Testis (tissue), 3 donors: ENCODE data around the gene ANAPC2. TPM values are rescaled to one million over a fixed set of nuclear protein-coding genes. Genes with fewer than 3 reads are reported as not detected.

Experiments
- DNase-seq: peaks from one replicate; pipeline ENCODE4 v3.0.0-alpha.2; 2019
- H3K27ac ChIP-seq, 2 donors: fragments of 200-600 bp; sonication (generic); one replicate each; pipeline ENCODE4 v1.5.1; 2019
- H3K27me3 ChIP-seq: fragments of 200-600 bp; sonication (generic); one replicate; pipeline ENCODE4 v1.5.1; 2019
- H3K36me3 ChIP-seq: fragments of 200-600 bp; sonication (generic); one replicate; pipeline ENCODE4 v1.5.1; 2017; ENCODE audit warnings: low read depth; ENCODE audit errors: missing control alignments
- H3K4me1 ChIP-seq: fragments of 200-600 bp; sonication (generic); one replicate; pipeline ENCODE4 v1.5.1; 2019
- H3K4me3 ChIP-seq, 2 donors: fragments of 200-600 bp; sonication (generic); one replicate each; pipeline ENCODE4 v1.5.1; 2017 to 2019
- H3K9me3 ChIP-seq: fragments of 200-600 bp; sonication (generic); one replicate; pipeline ENCODE4 v1.5.1; 2017
- CTCF ChIP-seq, 3 experiments: fragments of 450-650 bp in 2 of 3; fragments of 200-600 bp in 1 of 3; sonication (generic) in 1 of 3; IDR thresholded peaks; one replicate each; pipeline ENCODE4 v1.5.1; 2016 to 2019; ENCODE audit warnings: antibody characterized with exemption in 3 of 3, mild to moderate bottlenecking in 2 of 3, moderate library complexity in 1 of 3
- POLR2A ChIP-seq: fragments of 450-650 bp; IDR thresholded peaks from one replicate; pipeline ENCODE4 v1.6.1; 2017; ENCODE audit warnings: antibody characterized with exemption, mild to moderate bottlenecking, moderate library complexity
- WGBS, 2 donors: methylation state at CpG; one replicate each; pipeline ENCODE4 v1.1.5; 2018; 5-methylcytosine and 5-hydroxymethylcytosine counted together
- intact Hi-C: fragments of 100-400 bp; cut with DNase I; formaldehyde crosslinking; loops from one replicate; pipeline ENCODE4 v1.15.1; 2023; ENCODE audit warnings: low total_unique reads
- polyA plus RNA-seq: library from polyadenylated mRNA; stranded (reverse); fragments of 350-450 nt; fragmentation: Illumina TruSeq; extraction: RNeasy Lipid Tissue Mini Kit (QIAGEN cat#74804); gene quantifications from one replicate; pipeline ENCODE4 v1.2.3, GENCODE V29; 2014; ENCODE audit warnings: low read depth, low replicate concordance; ENCODE audit not compliant: insufficient read depth
- total RNA-seq, 2 donors: library from RNA; depleted of rRNA; stranded (reverse); fragments of >200 nt; gene quantifications; one replicate each; pipeline ENCODE4 v1.2.3, GENCODE V29; 2016

Gene ANAPC2
- total and polyA plus RNA-seq, 3 donors from 2014 or later = 80.6 to 98.5 (median 91.0) TPM

GRCh38 chr9:137183980-137184595, 4.3 kb downstream of the ANAPC2 start:
- Histone ChIP-seq H3K9me3 (no peaks in the 10 kb centered on the region), H3K27me3 (no peaks in the 10 kb centered on the region), H3K36me3 (no peaks in the 10 kb centered on the region), H3K4me1 (peaks cover 16% of the 10 kb centered on the region), H3K27ac (no peak overlapping the region), H3K4me3 (no peak overlapping the region)
- no peak for TF ChIP-seq POLR2A
- no peak for TF ChIP-seq CTCF (IDR thresholded peaks at IDR 0.05)
- no peak for DNase-seq
- WGBS, 2 donors = 94% methylated on average over 25 to 27 of the region's 27 CpGs
- intact Hi-C loops = no loop called here

GRCh38 chr9:137182836-137183235, 5.5 kb downstream of the ANAPC2 start:
- TF ChIP-seq CTCF (IDR thresholded peaks at IDR 0.05) (no peak), POLR2A (no peak)
- Histone ChIP-seq H3K27ac (no peak overlapping the region), H3K4me3 (no peak overlapping the region), H3K36me3 (no peaks in the 10 kb centered on the region), H3K27me3 (no peaks in the 10 kb centered on the region), H3K4me1 (peaks cover 16% of the 10 kb centered on the region), H3K9me3 (no peaks in the 10 kb centered on the region)
- intact Hi-C loops = no loop called here
- DNase-seq = no peak
- 89 to 91% methylated on average over 10 to 17 of the region's 17 CpGs for WGBS, 2 donors

GRCh38 chr9:137181680-137182079, 6.7 kb downstream of the ANAPC2 start:
- Histone ChIP-seq H3K4me1 (peaks cover 5% of the 10 kb centered on the region), H3K36me3 (no peaks in the 10 kb centered on the region), H3K9me3 (no peaks in the 10 kb centered on the region), H3K4me3 (no peak overlapping the region), H3K27me3 (no peaks in the 10 kb centered on the region), H3K27ac (no peak overlapping the region)
- 94 to 95% methylated on average over 15 to 22 of the region's 22 CpGs for WGBS, 2 donors
- DNase-seq = no peak
- intact Hi-C loops = no loop called here
- TF ChIP-seq POLR2A = no peak
- no peak for TF ChIP-seq CTCF (IDR thresholded peaks at IDR 0.05)

- H3K27me3 ChIP-seq = no peaks in the 10 kb centered on the region
- no peak overlapping the region for H3K27ac ChIP-seq
- H3K4me1 ChIP-seq = no peaks in the 10 kb centered on the region
- no peak for DNase-seq
- no peaks in the 10 kb centered on the region for H3K9me3 ChIP-seq
- H3K4me3 ChIP-seq = no peak overlapping the region
- no peak for TF ChIP-seq POLR2A
- TF ChIP-seq CTCF (IDR thresholded peaks at IDR 0.05) = no peak
- intact Hi-C loops = no loop called here
- no peaks in the 10 kb centered on the region for H3K36me3 ChIP-seq
- 95% methylated on average over 4 to 20 of the region's 20 CpGs for WGBS, 2 donors
Measured at GRCh38 chr9:137180491-137180890, 7.9 kb downstream of the ANAPC2 start.

GRCh38 chr9:137179761-137180160, 8.6 kb downstream of the ANAPC2 start:
- H3K27me3 ChIP-seq = no peaks in the 10 kb centered on the region
- H3K4me1 ChIP-seq = no peaks in the 10 kb centered on the region
- H3K27ac ChIP-seq = no peak overlapping the region
- H3K4me3 ChIP-seq = no peak overlapping the region
- H3K36me3 ChIP-seq = no peaks in the 10 kb centered on the region
- no peak for DNase-seq
- intact Hi-C loops = no loop called here
- WGBS, 2 donors = 90 to 97% methylated on average over 10 to 17 of the region's 17 CpGs
- TF ChIP-seq POLR2A (no peak), CTCF (IDR thresholded peaks at IDR 0.05) (no peak)
- no peaks in the 10 kb centered on the region for H3K9me3 ChIP-seq
